HG02884 (cell line): Measurements from ENCODE around the gene RRAGB.
A peak's percentile ranks its signal among the peaks of the same experiment; 100 is the strongest.
"Not testable (repeated sequence)": the region's sequence is repeated elsewhere in the genome, so short reads cannot be mapped to it uniquely, and the experiment has no call there.

Experiments used
- ATAC-seq: cut with Tn5 transposase; IDR thresholded peaks from one replicate; pipeline ENCODE4 v1.9.1; 2021; ENCODE audit warnings: mild to moderate bottlenecking, moderate library complexity; ENCODE audit not compliant: unreplicated experiment

The RRAGB gene

GRCh38 chrX:55717521-55718497, at the start of gene RRAGB:
Gene RRAGB, plus strand, starts transcription at chrX:55717749. Its CDS starts 579 bp downstream, at chrX:55718328.
- peak; percentile 96 for ATAC-seq

- ATAC-seq: no peak
These were observed 49.5 kb upstream of the RRAGB start for GRCh38 chrX:55668084-55668483.

- ATAC-seq: not testable (repeated sequence)
These were observed 29.0 kb upstream of the RRAGB start for GRCh38 chrX:55688579-55688978.

- no peak for ATAC-seq
These were observed 22.1 kb upstream of the RRAGB start for GRCh38 chrX:55695227-55696018.

GRCh38 chrX:55697381-55697780, 20.2 kb upstream of the RRAGB start:
- ATAC-seq: no peak

GRCh38 chrX:55702671-55703070, 14.9 kb upstream of the RRAGB start:
- no peak for ATAC-seq

- ATAC-seq: not testable (repeated sequence)
These were observed 14.1 kb upstream of the RRAGB start for GRCh38 chrX:55703436-55703835.

- ATAC-seq: not testable (repeated sequence)
These were observed 12.5 kb upstream of the RRAGB start for GRCh38 chrX:55705066-55705465.

- ATAC-seq: no peak
These were observed 7.8 kb upstream of the RRAGB start for GRCh38 chrX:55709735-55710134.

GRCh38 chrX:55710701-55711100, 6.8 kb upstream of the RRAGB start:
- no peak for ATAC-seq

- no peak for ATAC-seq
These were observed 3.9 kb upstream of the RRAGB start for GRCh38 chrX:55713631-55714030.

GRCh38 chrX:55714161-55714560, 3.4 kb upstream of the RRAGB start:
- no peak for ATAC-seq

GRCh38 chrX:55715847-55716246, 1.7 kb upstream of the RRAGB start:
- ATAC-seq: no peak

GRCh38 chrX:55716937-55717336, 612 bp upstream of the RRAGB start:
- ATAC-seq: no peak

GRCh38 chrX:55731826-55732225, 14.3 kb downstream of the RRAGB start:
- ATAC-seq: no peak

GRCh38 chrX:55738969-55739368, 21.4 kb downstream of the RRAGB start:
- no peak for ATAC-seq

GRCh38 chrX:55742649-55743048, 25.1 kb downstream of the RRAGB start:
- ATAC-seq: no peak

- not testable (repeated sequence) for ATAC-seq
These were observed 30.9 kb downstream of the RRAGB start for GRCh38 chrX:55748463-55748862.

GRCh38 chrX:55750256-55750655, 32.7 kb downstream of the RRAGB start:
- no peak for ATAC-seq

- ATAC-seq: peak; percentile 97
These were observed 37.3 kb downstream of the RRAGB start for GRCh38 chrX:55754861-55755294.

- ATAC-seq: no peak
These were observed 40.5 kb downstream of the RRAGB start for GRCh38 chrX:55758033-55758432.

- ATAC-seq: no peak
These were observed 41.9 kb downstream of the RRAGB start for GRCh38 chrX:55759478-55759877.
